Superior temporal gyrus (tissue), 1 donor: ENCODE data around the gene UBA7.
"Not testable (repeated sequence)": the region's sequence is repeated elsewhere in the genome, so short reads cannot be mapped to it uniquely, and the experiment has no call there.

ENCODE experiments used
- DNase-seq: peaks from one replicate; pipeline ENCODE4 v3.0.0-alpha.2; 2016; ENCODE audit errors: extremely low spot score

Gene UBA7, protein sequence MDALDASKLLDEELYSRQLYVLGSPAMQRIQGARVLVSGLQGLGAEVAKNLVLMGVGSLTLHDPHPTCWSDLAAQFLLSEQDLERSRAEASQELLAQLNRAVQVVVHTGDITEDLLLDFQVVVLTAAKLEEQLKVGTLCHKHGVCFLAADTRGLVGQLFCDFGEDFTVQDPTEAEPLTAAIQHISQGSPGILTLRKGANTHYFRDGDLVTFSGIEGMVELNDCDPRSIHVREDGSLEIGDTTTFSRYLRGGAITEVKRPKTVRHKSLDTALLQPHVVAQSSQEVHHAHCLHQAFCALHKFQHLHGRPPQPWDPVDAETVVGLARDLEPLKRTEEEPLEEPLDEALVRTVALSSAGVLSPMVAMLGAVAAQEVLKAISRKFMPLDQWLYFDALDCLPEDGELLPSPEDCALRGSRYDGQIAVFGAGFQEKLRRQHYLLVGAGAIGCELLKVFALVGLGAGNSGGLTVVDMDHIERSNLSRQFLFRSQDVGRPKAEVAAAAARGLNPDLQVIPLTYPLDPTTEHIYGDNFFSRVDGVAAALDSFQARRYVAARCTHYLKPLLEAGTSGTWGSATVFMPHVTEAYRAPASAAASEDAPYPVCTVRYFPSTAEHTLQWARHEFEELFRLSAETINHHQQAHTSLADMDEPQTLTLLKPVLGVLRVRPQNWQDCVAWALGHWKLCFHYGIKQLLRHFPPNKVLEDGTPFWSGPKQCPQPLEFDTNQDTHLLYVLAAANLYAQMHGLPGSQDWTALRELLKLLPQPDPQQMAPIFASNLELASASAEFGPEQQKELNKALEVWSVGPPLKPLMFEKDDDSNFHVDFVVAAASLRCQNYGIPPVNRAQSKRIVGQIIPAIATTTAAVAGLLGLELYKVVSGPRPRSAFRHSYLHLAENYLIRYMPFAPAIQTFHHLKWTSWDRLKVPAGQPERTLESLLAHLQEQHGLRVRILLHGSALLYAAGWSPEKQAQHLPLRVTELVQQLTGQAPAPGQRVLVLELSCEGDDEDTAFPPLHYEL

DNA sequence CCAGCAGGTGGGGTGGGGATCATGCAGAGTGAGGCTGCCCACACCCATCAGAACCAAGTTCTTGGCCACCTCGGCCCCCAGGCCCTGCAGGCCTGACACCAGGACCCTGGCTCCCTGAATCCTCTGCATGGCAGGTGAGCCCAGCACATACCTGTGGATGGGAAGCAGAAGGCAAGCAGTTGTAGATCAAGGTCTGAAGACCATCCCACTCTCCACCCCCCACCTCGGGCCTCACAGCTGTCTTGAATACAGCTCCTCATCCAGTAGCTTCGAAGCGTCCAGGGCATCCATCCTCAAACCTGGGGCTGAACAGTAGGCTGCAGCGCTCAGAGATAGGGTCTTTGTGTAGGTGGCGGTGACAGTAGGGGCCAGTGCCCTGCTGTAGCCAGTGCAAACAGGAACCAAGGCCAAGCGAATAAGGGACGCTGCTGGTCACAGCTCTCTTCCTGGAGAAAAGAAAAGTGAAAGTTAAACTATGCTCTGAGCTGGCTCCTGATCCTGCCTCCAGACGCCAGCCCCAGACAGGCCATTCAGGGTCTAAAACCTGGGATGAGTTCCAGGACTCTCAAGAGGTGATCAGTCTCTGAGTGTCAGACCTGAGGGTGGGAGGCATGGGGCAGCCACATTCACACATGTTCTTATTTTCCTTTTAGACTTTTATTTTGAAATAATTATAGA is at the start of gene UBA7:
Gene UBA7 (minus strand): TSS at position 457 of the 678 bp plus-strand sequence. CDS start 166 bp downstream, at position 291.
- peak; percentile 27 for DNase-seq

DNA sequence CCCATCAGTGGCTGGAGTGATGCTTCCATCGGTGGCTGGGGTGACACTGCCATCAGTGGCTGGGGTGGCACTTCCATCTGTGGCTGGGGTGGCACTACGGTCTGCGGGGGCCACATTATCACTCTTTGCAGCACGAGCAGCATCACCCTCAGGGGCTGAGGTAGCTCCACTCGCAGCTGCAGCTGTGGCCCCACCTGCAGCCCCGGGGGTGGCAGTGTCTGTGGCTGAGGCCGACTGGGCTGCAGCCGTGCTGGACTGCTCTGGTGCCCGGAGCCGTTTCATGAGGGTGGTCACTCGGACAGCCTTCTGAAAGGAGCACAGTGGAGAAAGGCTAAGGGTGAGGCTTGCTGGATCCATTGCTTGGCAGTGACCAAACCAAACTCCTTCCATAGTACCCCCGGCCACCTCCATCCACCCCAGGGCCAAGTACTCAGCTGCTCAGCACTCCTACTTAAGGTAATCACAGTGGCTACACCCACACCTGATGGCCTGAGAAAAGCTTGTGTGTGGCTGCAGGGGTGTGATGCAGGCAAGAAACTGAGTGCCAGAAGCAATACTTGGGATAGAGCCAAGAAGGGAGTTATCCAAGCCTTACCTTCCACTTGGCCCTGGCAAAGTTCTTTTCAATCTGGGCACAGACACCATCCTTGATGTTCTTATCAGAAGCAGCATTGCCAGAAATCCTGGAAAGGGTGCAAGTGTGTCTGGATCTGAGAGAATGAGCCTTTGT is 46.0 kb upstream of the UBA7 start:
- no peak for DNase-seq

DNA sequence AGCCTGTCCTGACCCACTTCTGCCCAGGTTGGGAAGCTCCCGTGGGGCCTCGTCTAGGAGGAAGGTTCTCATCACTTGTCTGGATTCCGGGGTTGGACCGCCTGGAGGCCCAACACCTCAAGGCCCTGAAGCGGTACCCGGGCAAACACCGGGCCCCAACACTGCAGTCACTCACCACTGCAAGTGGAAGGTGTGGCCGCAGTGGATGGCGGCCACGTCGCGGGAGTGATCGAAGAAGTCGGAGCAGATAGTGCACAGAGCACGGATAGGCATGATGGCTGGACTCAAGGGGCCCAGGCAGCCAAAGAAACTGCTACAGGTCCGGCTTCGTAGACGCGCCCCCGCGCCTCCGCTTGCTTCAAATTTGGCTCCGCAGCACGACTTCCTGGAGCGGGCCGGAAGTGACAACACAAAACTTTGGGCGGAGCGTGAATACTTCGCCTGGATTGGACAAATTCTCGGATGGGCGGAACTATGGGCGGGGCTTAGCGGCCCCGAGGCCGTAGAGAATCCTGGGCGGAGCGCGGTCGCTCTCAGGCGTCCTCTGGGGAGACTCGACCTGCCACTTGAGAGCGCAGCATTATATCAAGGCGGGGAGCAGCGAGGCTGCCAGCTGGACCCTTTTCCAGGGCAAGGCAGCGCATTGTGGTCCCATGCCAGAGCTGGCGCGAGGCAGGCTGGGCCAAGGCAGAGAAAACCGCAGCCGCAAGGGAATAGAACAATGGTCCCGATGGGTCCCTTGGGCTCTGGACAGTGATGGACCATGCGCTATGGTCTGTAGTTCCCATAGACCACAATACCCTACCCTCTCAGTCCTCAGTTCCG is 42.6 kb upstream of the UBA7 start, which contains the start of gene TRAIP:
Gene TRAIP (minus strand): TSS at position 384 of the 825 bp plus-strand sequence. CDS start 111 bp downstream, at position 273.
- peak; percentile 98 for DNase-seq

DNA sequence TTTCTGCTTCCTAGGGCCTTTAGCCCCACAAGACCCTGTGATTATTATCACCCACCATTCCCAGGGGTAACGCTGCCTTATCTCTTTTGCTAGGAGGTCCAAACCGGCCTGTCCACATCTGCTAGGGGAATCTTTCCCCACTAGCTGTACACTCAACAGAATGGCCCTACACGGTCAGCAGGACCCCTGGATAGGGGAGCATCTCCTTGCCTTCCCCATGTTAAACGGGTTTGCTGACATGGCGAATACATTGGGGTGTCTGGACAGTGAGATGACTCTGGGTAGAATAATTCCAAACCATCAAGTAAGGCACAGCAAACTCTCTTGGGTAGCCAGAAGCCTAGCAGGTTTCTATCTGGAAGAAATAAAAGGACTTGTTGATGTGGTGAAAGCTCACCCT is 41.9 kb upstream of the UBA7 start:
- DNase-seq: no peak

DNA sequence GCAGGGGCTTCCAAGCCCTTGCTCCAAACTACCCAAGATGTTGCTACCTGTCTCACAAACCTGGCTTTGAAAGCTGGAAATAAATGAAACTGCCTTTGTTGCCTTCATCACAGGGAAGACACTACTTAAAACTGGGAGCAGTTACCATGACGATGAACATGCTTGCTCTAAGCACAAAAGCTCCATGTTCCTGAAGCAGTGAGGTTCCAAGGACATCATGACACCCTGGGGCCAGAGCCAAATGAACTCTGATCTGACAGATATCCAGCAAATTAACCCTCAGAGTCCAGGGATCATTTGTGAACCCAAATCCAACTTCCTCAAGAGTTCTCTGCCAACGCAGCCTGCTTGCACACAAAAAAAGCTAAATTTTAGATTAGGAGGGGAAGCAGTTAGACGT is 31.9 kb upstream of the UBA7 start:
- no peak for DNase-seq

DNA sequence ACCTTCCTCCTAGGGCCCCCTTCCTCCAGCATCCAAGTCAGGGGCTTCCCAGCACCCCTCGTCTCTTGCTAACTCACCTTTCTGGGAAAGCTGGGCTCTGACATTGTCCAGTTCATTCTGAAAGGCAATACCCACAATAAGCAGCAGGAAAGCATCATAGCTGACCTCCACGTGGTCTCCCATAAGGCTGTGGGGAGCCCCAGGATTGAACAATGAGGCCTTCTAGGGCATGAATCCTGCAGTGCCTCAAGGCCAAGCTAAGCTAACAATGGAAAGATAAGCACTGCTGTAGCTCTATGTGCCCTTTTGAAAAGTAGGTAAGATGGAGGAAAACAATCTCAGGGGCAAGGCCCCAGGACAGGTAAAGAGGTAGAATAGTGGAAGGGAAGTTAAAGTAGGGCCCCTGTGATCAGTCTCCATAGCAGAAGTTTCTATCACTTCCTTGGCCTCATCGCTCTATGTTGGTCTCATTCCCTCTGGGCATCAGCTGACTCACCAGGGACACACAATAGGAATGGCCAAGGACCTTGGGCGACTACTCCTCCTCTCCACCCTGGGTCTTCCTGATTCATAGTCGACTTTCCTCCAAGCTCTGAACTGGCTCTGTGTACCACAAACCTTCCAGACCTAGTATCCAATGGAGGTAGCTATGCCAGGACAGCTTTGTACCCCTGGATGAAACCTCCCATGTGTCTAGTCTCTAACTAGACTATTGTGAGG is 30.9 kb upstream of the UBA7 start:
- no peak for DNase-seq

DNA sequence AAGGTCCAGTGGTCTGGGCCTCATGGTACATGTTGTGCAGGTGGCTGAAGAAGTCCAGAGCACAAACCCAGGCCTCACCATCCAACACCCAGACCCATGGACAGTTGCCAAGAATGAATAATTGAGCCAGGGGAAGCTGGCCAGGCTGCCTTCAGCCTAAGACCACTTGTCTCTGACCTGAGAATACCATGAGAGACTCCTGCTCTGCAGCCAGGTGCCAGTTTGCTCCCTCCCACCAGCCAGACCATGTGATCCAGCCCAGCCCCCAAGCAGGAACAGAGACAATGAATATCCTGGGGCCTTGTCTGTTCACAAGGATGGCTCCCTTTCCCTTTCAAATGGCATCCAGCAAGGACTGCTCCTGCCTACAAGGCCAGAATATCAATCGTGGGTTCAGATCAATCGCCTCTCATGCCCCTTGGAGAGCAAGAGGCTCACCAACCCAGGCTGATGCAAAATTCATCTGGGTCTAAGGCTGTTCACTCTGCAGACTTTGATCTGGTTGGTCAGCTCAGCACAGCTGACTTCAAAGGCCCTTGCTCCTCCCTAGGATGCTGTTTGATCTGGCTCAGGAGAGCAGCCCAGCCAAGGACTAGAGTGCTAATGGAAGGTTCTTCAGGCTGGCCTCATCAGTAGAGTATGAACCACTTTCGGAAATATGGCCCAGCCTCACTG is 29.2 kb upstream of the UBA7 start:
- no peak for DNase-seq

DNA sequence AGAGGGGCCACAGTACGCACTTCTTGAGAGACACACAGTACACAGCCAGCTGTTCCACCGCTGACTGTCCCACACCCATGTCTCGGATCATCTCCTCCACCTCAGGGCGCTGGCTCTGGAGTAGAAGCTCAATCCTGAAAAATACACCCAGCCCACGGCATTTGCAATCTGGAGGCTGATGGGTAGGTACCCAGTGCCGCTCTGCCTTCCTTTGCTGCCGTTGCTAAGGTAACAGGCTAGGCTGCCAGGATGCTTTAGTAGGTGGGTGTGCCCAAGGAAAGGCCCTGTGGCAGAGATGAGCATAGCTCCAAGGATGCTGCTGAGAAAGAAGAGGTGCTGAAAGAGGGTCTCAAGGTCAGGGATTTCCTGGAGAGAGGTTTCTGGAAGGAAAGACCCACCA is 28.1 kb upstream of the UBA7 start:
- DNase-seq: peak; percentile 55

DNA sequence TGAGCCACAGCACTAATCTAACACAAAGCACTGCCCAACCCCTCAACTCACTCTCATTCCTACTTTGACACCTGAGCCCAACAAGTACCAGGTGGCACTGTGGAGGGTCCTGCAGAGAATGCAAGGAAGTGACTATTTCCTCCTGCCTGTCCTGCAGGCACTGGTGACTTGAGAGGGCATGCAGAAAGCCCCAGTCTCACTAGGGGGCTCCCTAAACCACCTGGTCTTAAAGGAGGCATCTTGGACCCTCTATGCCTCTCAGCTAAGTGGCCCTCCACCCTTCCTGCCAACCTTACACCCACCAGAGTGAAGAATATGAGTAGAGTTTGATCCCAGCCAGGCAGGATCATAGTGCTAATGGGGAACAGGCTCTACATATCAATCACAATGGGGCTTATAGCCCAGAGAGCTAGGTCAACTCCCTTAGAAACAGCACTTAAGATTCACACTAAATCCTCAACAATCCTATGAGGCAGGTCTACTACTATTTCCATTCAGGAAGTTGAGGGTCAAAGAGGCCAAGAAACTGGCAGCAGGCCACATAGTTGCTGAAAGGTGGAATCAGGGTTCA is 27.5 kb upstream of the UBA7 start:
- DNase-seq: no peak

DNA sequence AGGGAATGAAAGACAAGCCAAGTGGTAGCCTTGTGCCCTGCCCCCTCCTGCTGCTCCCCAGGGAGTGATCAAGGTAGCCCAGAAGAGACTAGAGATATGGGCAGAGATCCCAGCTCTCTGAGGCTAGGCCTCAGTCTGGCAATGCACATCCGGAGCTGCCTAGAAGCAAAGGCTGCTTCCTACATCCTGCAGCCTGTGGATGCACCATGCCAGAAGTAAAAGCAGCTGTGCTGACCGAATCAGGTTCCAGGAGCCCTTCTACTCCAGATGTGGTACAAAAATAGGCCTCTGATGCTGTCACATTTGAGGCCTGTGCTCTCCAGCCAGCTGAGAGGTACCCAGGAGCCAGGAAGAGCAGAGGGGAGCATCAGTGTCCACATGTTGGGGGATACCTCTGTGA is 26.6 kb upstream of the UBA7 start:
- DNase-seq: no peak

DNA sequence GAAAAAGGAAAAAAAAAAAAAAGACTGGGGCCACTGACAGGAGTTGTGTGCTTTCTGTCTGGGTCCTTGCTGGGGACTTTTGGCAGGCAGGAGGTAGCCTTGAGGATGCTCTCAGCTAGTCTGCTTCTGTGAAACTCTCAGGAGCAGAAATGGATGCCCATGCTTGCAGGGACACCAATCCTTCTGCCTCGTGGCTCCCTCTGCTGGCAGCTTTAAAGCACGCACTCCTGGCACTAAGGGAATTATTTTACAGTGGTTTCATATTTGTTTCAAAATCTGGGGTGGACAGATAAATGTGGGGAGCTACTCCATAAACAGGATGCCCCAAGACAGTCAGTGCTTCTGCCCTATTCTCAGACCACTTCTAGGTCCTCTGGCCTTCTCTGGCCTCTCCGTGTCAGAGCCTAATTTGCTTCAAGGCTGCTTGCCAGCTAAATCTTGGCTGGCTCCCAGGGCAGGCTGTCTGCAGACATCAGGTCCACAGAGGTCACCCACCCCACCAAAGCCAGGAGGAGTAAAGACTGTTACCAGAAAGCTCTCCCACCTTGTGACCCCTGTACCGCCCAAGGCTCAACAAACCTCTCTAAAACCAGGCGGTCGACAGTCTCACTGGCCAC is 25.5 kb upstream of the UBA7 start:
- peak; percentile 93 for DNase-seq

DNA sequence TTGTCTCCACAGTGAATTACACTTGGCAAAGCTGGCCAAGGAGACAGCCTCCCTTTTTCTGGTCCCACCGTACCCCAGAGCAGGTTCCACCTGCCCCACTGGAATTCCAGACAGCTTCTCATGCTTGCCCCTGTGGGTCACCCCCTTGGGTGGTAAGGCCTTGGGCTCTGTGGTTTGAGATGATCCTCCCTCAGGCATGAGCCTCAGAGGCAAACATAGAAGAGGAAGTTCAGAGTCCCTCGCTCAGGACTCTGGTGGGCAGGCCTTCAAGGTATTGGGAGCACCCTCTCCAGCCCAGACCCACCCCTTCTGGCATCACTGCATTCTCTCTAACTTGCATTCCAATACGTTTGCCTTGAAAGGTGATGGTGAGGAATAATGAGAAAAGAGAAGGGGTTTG is 17.6 kb upstream of the UBA7 start:
- no peak for DNase-seq

DNA sequence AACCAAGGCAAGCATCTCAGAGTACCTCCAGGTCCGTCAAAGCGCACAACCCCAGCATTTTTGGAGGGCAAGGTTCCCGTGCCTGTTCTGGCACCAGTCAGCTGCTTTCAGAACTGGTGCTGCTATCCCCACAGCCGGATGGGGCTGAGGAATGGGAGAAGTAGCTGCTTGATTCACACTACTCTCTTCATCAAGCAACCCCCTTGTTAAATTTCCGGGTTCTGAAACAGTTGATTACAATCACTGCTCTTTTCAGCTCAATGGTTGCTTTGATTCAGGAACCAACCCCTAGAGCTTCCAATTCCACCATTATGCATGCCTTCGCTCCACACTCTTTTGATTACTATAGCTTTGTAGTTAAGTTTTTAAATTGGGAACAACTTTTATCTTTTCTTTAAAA is 12.3 kb upstream of the UBA7 start:
- no peak for DNase-seq

DNA sequence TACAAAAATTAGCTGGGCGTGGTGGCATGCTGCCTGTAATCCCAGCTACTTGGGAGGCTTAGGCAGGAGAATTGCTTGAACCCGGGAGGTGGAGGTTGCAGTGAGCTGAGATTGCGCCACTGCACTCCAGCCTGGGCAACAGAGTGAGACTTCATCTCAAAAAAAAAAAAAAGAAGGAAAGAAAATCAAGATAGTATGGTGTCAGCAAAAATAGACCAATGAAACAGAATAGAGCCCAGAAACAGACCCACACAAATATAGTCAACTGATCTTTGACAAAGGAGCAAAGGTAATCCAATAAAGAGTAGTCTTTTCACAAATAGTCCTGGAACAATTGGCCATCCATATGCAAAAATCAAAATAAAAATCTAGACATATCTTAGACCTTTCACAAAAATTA is 9.4 kb upstream of the UBA7 start:
- DNase-seq: not testable (repeated sequence)

DNA sequence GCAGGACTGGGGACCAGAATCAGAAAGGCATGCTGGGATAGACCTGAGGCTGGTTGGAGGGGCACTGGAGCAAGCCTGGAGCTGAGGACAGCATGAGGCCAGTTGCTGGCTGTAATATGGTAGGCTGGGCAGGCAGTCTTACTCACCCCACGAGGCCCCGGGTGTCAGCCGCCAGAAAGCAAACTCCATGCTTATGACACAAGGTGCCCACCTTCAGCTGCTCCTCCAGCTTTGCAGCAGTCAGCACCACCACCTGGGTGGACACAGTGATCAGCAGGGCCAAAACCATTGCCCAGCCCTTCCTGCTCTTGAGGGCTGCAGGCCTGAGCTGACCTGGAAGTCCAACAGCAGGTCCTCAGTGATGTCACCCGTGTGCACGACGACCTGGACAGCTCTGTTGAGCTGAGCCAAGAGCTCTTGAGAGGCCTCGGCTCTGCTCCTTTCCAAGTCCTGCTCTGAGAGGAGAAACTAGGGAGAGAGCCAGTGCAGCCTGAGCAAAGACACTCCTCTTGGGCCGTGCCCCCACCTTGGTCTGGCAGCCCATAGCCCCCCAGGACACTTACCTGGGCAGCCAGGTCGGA is 747 bp downstream of the UBA7 start:
- no peak for DNase-seq

DNA sequence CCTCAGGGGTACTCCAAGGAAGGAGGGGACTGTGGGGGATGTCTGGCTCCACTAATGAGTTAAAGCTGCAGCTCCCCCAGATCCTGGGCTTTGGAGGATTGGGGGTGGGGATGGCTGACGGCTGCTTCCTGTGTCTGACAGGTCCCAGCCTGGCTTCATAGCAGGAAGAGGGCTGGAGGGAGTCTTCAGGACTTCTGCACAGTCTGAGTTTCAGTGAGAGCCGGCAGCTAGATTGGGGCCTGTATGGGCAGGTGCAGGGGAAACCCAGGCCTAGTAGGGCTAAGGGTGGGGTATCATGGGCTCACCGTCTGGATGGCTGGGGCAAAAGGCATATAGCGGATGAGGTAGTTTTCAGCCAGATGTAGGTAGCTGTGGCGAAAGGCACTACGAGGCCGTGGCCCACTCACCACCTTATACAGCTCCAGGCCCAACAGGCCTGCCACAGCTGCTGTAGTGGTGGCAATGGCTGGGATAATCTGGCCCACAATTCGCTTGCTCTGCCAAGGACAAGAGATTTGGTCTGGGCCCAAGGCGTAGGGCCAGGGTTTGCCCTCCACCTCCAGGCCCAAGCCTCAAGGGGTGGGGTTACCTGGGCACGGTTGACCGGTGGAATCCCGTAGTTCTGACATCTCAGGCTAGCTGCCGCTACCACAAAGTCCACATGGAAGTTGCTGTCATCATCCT is 6.2 kb downstream of the UBA7 start:
- DNase-seq: no peak

DNA sequence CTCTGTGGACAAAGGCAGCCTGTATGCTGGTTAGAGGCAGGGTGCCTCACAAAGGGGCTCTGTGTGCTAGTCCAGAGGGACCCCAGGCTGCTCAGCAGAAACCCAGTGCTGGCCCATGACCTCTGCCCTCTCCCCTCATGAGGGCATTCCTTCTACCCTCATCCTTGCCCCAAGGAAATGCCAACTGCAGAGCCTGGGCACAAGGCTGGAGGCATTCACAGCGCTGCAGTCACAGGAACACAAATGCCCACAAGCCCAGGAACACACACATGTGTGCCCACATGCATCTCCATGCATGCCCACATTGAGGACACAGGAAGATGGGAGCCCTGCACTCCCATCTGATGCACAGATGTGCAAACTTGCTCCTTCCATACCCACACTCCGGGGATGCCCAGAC is 6.9 kb downstream of the UBA7 start:
- DNase-seq: no peak
